Thyroid gland (tissue), 4 donors: ENCODE data around the gene ARPP21.

Experiments used
- CTCF ChIP-seq, 6 experiments: fragments of 200-600 bp in 3 of 6; fragments of 450-650 bp in 3 of 6; sonication (generic) in 3 of 6; IDR thresholded peaks; one replicate each; pipeline ENCODE4 v1.5.1; 2016 to 2019; ENCODE audit warnings: antibody characterized with exemption in 6 of 6, mild to moderate bottlenecking in 2 of 6, inconsistent platforms in 1 of 6, moderate library complexity in 1 of 6
- POLR2A ChIP-seq, 2 donors: fragments of 450-650 bp; IDR thresholded peaks; one replicate each; pipeline ENCODE4 v1.6.1; 2017; ENCODE audit warnings: antibody characterized with exemption in 2 of 2, mild to moderate bottlenecking in 2 of 2, moderate library complexity in 1 of 2

- no peak for TF ChIP-seq CTCF (IDR thresholded peaks at IDR 0.05)
- TF ChIP-seq POLR2A (IDR thresholded peaks at IDR 0.05) = no peak
Measured at GRCh38 chr3:35722902-35723301, 83.6 kb downstream of the ARPP21 start.
